Mesenchymal stem cell (in vitro differentiated cells and primary cell): ENCODE data around the gene CAV3.

ENCODE experiments used
- DNase-seq: peaks from one replicate; pipeline ENCODE4 v3.0.0-alpha.2; 2013
- H2AFZ ChIP-seq: one replicate; pipeline ENCODE4 v1.6.1; 2013; ENCODE audit warnings: low read depth, mild to moderate bottlenecking, control low read depth, inconsistent platforms, low read length, moderate library complexity
- H2AK5ac ChIP-seq: 2 replicates; pipeline ENCODE4 v1.6.1; 2013; ENCODE audit warnings: low read length, moderate library complexity, mild to moderate bottlenecking, inconsistent platforms; ENCODE audit not compliant: severe bottlenecking
- H2BK120ac ChIP-seq: one replicate; pipeline ENCODE4 v1.6.1; 2013; ENCODE audit warnings: low read depth, mild to moderate bottlenecking, inconsistent platforms, low read length, moderate library complexity
- H2BK12ac ChIP-seq, 2 experiments: one replicate each; pipeline ENCODE4 v1.6.1; 2013; ENCODE audit warnings: inconsistent platforms in 2 of 2, low read length in 2 of 2, mild to moderate bottlenecking in 2 of 2, moderate library complexity in 2 of 2, control low read depth in 1 of 2
- H2BK15ac ChIP-seq: one replicate; pipeline ENCODE4 v1.6.1; 2013; ENCODE audit warnings: mild to moderate bottlenecking, low read depth, inconsistent platforms; ENCODE audit not compliant: poor library complexity, severe bottlenecking
- H2BK5ac ChIP-seq: 2 replicates; pipeline ENCODE4 v1.6.1; 2013; ENCODE audit warnings: low read depth, mild to moderate bottlenecking, low read length, control low read depth, inconsistent platforms; ENCODE audit not compliant: poor library complexity, severe bottlenecking
- H3K14ac ChIP-seq, 2 experiments: one replicate each; pipeline ENCODE4 v1.6.1; 2013; ENCODE audit warnings: inconsistent platforms in 2 of 2, low read length in 2 of 2, control low read depth in 1 of 2, mild to moderate bottlenecking in 1 of 2, moderate library complexity in 1 of 2
- H3K18ac ChIP-seq, 2 experiments: one replicate each; pipeline ENCODE4 v1.6.1; 2013; ENCODE audit warnings: inconsistent platforms in 2 of 2, low read length in 2 of 2, control low read depth in 1 of 2, low read depth in 1 of 2, mild to moderate bottlenecking in 1 of 2
- H3K23ac ChIP-seq, 2 experiments: one replicate each; pipeline ENCODE4 v1.6.1; 2013; ENCODE audit warnings: inconsistent platforms in 2 of 2, low read length in 2 of 2, mild to moderate bottlenecking in 2 of 2, moderate library complexity in 2 of 2, control low read depth in 1 of 2
- H3K27ac ChIP-seq: 2 replicates; pipeline ENCODE4 v1.5.1; 2013; ENCODE audit warnings: mild to moderate bottlenecking, moderate library complexity, low read length, control low read depth, inconsistent platforms; ENCODE audit not compliant: poor library complexity, severe bottlenecking
- H3K27me3 ChIP-seq, 2 experiments: 2 replicates each; pipeline versions ENCODE4 v1.6.1 to v1.7.0; 2013; ENCODE audit warnings: low read length in 2 of 2, mild to moderate bottlenecking in 2 of 2, moderate library complexity in 2 of 2, control low read depth in 1 of 2, inconsistent platforms in 1 of 2; ENCODE audit not compliant: control insufficient read depth in 1 of 2, insufficient read depth in 1 of 2
- H3K36me3 ChIP-seq, 2 experiments: 2 replicates each; pipeline versions ENCODE4 v1.6.1 to v1.7.0; 2013; ENCODE audit warnings: low read length in 2 of 2, control low read depth in 1 of 2, inconsistent platforms in 1 of 2, low read depth in 1 of 2, mild to moderate bottlenecking in 1 of 2; ENCODE audit not compliant: insufficient read depth in 2 of 2, control insufficient read depth in 1 of 2
- H3K4ac ChIP-seq, 2 experiments: one replicate each; pipeline ENCODE4 v1.6.1; 2013; ENCODE audit warnings: inconsistent platforms in 2 of 2, low read length in 2 of 2, mild to moderate bottlenecking in 2 of 2, moderate library complexity in 2 of 2, control low read depth in 1 of 2, low read depth in 1 of 2
- H3K4me1 ChIP-seq: 2 replicates; pipeline ENCODE4 v1.6.1; 2013; ENCODE audit warnings: low read depth, low read length, control low read depth; ENCODE audit not compliant: control insufficient read depth, insufficient read depth
- H3K4me2 ChIP-seq: 2 replicates; pipeline ENCODE4 v1.6.1; 2013; ENCODE audit warnings: low read length, mild to moderate bottlenecking, inconsistent platforms; ENCODE audit not compliant: poor library complexity, severe bottlenecking
- H3K4me3 ChIP-seq, 2 experiments: 2 replicates each; pipeline versions ENCODE4 v1.5.1 to v1.7.0; 2013; ENCODE audit warnings: low read length in 2 of 2, mild to moderate bottlenecking in 2 of 2, control low read depth in 1 of 2, low read depth in 1 of 2; ENCODE audit not compliant: insufficient read depth in 1 of 2
- H3K79me1 ChIP-seq: replicated peaks from 2 replicates; pipeline ENCODE4 v1.6.1; 2013; ENCODE audit warnings: mild to moderate bottlenecking, control low read depth, low read length, inconsistent platforms; ENCODE audit not compliant: poor library complexity, severe bottlenecking
- H3K9ac ChIP-seq: 2 replicates; pipeline ENCODE4 v1.7.0; 2013; ENCODE audit warnings: mild to moderate bottlenecking, low read length, moderate library complexity
- H3K9me3 ChIP-seq: 2 replicates; pipeline ENCODE4 v1.7.0; 2013; ENCODE audit warnings: mild to moderate bottlenecking, low read length; ENCODE audit not compliant: control insufficient read depth
- H4K8ac ChIP-seq: one replicate; pipeline ENCODE4 v1.6.1; 2013; ENCODE audit warnings: inconsistent platforms, mild to moderate bottlenecking, low read length, moderate library complexity
- H4K91ac ChIP-seq: one replicate; pipeline ENCODE4 v1.6.1; 2013; ENCODE audit warnings: mild to moderate bottlenecking, low read length, inconsistent platforms
- WGBS: methylation state at CpG from one replicate; pipeline ENCODE4 v1.1.7; 2013; ENCODE audit warnings: mixed read lengths; 5-methylcytosine and 5-hydroxymethylcytosine counted together

The CAV3 gene

DNA sequence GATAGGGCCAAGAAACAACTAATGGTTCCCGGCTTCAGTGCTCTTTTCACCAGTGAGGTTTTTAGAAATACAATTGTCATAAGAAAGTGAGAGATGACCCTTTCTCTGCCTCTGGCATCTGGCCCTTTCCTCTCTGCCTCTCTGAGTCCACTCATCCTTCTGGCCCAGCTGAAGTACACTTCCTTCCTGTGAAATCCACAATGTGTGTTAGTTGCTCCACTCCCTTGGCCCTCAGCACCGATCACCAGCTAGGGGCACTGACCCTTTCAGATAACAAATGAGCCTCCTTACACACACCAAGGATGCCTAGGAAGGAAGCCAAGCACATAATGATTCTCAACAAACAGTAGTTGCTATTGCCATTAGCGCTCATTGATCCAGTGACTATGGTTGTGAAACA is 2.9 kb upstream of the CAV3 start:
- no peak overlapping the region for H2BK120ac ChIP-seq
- H3K9me3 ChIP-seq = peaks cover 6% of the 10 kb centered on the region
- H4K91ac ChIP-seq = no peak overlapping the region
- H4K8ac ChIP-seq = no peak overlapping the region
- no peak overlapping the region for H2BK12ac ChIP-seq
- H2BK15ac ChIP-seq = no peak overlapping the region
- H2AFZ ChIP-seq = no peak overlapping the region
- H3K79me1 ChIP-seq = no peaks in the 10 kb centered on the region
- H2BK5ac ChIP-seq = no peak overlapping the region
- H3K18ac ChIP-seq = no peak overlapping the region
- 48% methylated on average over 1 of the region's 3 CpGs for WGBS
- H3K9ac ChIP-seq = no peak overlapping the region
- no peak overlapping the region for H3K27ac ChIP-seq
- no peak overlapping the region for H3K23ac ChIP-seq
- DNase-seq = no peak
- no peak overlapping the region for H3K4ac ChIP-seq
- H3K27me3 ChIP-seq = no peaks in the 10 kb centered on the region
- H3K36me3 ChIP-seq = no peaks in the 10 kb centered on the region
- H3K4me2 ChIP-seq = no peak overlapping the region
- no peak overlapping the region for H3K4me3 ChIP-seq
- H3K4me1 ChIP-seq = no peaks in the 10 kb centered on the region
- no peak overlapping the region for H3K14ac ChIP-seq
- no peak overlapping the region for H2AK5ac ChIP-seq

DNA sequence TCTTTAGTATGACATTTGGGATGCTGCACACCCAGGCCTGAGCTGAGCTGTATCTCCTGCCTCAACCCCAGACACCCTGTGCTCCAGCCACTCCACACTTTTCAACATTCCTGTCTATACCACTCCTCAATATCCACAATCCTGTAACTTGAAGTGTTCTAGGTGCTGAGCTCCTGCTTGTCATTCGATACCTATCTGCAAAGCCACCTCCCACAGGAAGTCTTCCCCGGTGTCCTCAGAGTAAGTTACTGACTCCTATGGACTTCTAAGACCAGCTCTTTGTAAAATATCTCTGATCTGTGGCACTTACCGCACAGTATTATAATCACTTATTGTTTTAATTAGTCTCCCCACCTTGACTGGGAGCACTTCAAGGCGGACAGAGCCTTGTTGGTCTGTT is 1.2 kb upstream of the CAV3 start:
- no peaks in the 10 kb centered on the region for H3K36me3 ChIP-seq
- no peak for DNase-seq
- H3K79me1 ChIP-seq = no peaks in the 10 kb centered on the region
- H2BK120ac ChIP-seq = no peak overlapping the region
- H3K27me3 ChIP-seq = no peaks in the 10 kb centered on the region
- peak overlapping the region in 1 of 2 experiments; percentile 31 for H2BK12ac ChIP-seq
- H2AK5ac ChIP-seq = no peak overlapping the region
- H3K9me3 ChIP-seq = no peaks in the 10 kb centered on the region
- no peak overlapping the region for H3K18ac ChIP-seq
- no peak overlapping the region for H3K4me2 ChIP-seq
- no peaks in the 10 kb centered on the region for H3K4me1 ChIP-seq
- WGBS = 83% methylated on average over 4 of the region's 4 CpGs
- no peak overlapping the region for H2BK5ac ChIP-seq
- no peak overlapping the region for H2BK15ac ChIP-seq
- H3K4ac ChIP-seq = no peak overlapping the region
- no peak overlapping the region for H3K23ac ChIP-seq
- no peak overlapping the region for H3K9ac ChIP-seq
- no peak overlapping the region for H4K8ac ChIP-seq
- no peak overlapping the region for H3K14ac ChIP-seq
- no peak overlapping the region for H4K91ac ChIP-seq
- no peak overlapping the region for H3K27ac ChIP-seq
- H2AFZ ChIP-seq = no peak overlapping the region
- no peak overlapping the region for H3K4me3 ChIP-seq

DNA sequence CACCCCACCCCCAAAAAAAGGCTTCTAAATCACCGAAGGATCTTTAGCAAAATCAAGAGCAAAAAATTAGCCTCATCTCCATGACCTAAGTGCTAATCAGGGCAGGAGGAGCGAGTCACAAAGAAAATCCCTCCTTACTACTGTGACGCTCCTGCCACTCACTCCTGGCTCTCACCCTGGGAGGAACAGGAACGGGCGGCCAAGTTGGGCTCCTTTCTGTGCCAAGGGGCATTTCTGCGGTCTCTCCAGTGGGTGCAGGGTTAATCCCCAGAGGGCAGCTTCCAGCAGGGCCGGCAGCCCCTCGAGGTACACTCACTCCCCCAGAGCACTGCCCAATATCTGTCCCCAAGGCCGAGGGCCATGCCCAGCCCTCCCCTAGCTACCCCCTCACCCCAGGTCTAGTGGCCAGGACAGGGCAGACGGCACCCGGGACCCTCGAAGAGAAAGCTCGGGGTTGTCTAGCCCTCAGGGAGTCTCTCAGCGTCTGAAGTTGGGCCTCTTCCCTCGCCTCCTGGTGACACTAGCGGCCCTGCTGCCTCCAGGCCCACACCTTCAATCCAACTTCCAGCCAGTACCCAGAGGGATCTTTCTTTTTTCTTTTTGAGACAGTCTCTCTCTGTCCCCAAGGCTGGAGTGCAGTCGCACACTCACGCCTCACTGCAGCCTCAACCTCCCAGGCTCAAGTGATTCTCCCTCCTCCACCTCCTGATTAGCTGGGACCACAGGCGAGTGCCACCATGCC is 706 bp downstream of the CAV3 start:
- Histone ChIP-seq H3K4me2 (no peak overlapping the region), H3K18ac (no peak overlapping the region), H3K9me3 (no peaks in the 10 kb centered on the region), H3K36me3 (no peaks in the 10 kb centered on the region), H2AFZ (no peak overlapping the region), H3K14ac (no peak overlapping the region), H2BK12ac (no peak overlapping the region), H3K9ac (no peak overlapping the region), H2BK120ac (no peak overlapping the region), H4K8ac (no peak overlapping the region), H4K91ac (no peak overlapping the region), H3K27ac (no peak overlapping the region), H3K4me3 (no peak overlapping the region), H3K4ac (no peak overlapping the region), H3K27me3 (no peaks in the 10 kb centered on the region), H2AK5ac (no peak overlapping the region), H3K79me1 (no peaks in the 10 kb centered on the region), H3K23ac (no peak overlapping the region), H3K4me1 (no peaks in the 10 kb centered on the region), H2BK15ac (no peak overlapping the region), H2BK5ac (no peak overlapping the region)
- DNase-seq = no peak
- WGBS = 93% methylated on average over 16 of the region's 19 CpGs

DNA sequence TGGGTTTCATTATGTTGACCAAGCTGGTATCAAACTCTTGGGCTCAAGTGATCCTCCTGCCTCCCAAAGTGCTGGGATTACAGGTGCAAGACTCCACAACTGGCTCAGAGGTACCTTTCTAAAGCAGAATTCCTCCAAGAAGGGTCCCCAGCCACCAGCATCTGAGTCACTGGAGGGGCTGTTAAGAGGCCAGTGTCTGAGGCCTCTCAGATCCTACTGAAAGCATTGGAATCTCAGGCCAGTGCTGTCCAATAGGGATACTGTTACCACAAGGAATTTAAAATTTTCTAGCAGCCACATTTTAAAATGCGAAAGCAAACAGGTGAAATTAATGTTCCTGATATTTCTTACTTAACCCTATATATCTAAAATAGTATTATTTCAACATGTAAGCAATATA is 1.3 kb downstream of the CAV3 start:
- no peak overlapping the region for H3K4me2 ChIP-seq
- H2AFZ ChIP-seq = no peak overlapping the region
- H2BK120ac ChIP-seq = no peak overlapping the region
- no peak overlapping the region for H3K14ac ChIP-seq
- no peak overlapping the region for H3K9ac ChIP-seq
- H3K4me1 ChIP-seq = peaks cover 3% of the 10 kb centered on the region
- no peak overlapping the region for H3K4ac ChIP-seq
- H2BK15ac ChIP-seq = no peak overlapping the region
- no peak overlapping the region for H4K91ac ChIP-seq
- no peak overlapping the region for H3K23ac ChIP-seq
- no peaks in the 10 kb centered on the region for H3K27me3 ChIP-seq
- H3K27ac ChIP-seq = no peak overlapping the region
- no peaks in the 10 kb centered on the region for H3K36me3 ChIP-seq
- no peak overlapping the region for H2AK5ac ChIP-seq
- H3K9me3 ChIP-seq = no peaks in the 10 kb centered on the region
- H2BK5ac ChIP-seq = no peak overlapping the region
- no peak overlapping the region for H3K18ac ChIP-seq
- no CpG with 5 or more reads among the region's 1 CpG for WGBS
- no peak for DNase-seq
- H3K79me1 ChIP-seq = no peaks in the 10 kb centered on the region
- H3K4me3 ChIP-seq = no peak overlapping the region
- H4K8ac ChIP-seq = no peak overlapping the region
- no peak overlapping the region for H2BK12ac ChIP-seq
